GM18502 (cell line): Measurements from ENCODE around the gene CCDC27.

Source experiments
- ATAC-seq: cut with Tn5 transposase; IDR thresholded peaks from one replicate; pipeline ENCODE4 v1.9.1; 2021; ENCODE audit warnings: mild to moderate bottlenecking; ENCODE audit not compliant: unreplicated experiment, poor library complexity

The CCDC27 gene

GRCh38 chr1:3752400-3752945 is at the start of gene CCDC27:
Gene CCDC27 (plus strand): TSS chr1:3752450. CDS start chr1:3752482, 32 bp downstream.
- no peak for ATAC-seq

GRCh38 chr1:3702528-3702927 is 49.7 kb upstream of the CCDC27 start:
- no peak for ATAC-seq

GRCh38 chr1:3702990-3703728 is 49.1 kb upstream of the CCDC27 start:
- no peak for ATAC-seq

GRCh38 chr1:3703786-3704371 is 48.4 kb upstream of the CCDC27 start:
- ATAC-seq: no peak

GRCh38 chr1:3705341-3705950 is 46.8 kb upstream of the CCDC27 start:
- no peak for ATAC-seq

GRCh38 chr1:3706651-3707297 is 45.5 kb upstream of the CCDC27 start:
- no peak for ATAC-seq

- no peak for ATAC-seq
Observed at GRCh38 chr1:3707298-3707938, 44.8 kb upstream of the CCDC27 start.

GRCh38 chr1:3707939-3708328 is 44.3 kb upstream of the CCDC27 start:
- ATAC-seq: no peak

GRCh38 chr1:3708791-3709190 is 43.5 kb upstream of the CCDC27 start:
- ATAC-seq: no peak

GRCh38 chr1:3710251-3710650 is 42.0 kb upstream of the CCDC27 start:
- no peak for ATAC-seq

GRCh38 chr1:3711381-3711779 is 40.9 kb upstream of the CCDC27 start:
- no peak for ATAC-seq

GRCh38 chr1:3711780-3712451 is 40.3 kb upstream of the CCDC27 start:
- no peak for ATAC-seq

- no peak for ATAC-seq
Observed at GRCh38 chr1:3712573-3713535, 39.4 kb upstream of the CCDC27 start.

- ATAC-seq: no peak
Observed at GRCh38 chr1:3713840-3714239, 38.4 kb upstream of the CCDC27 start.

GRCh38 chr1:3714284-3714741 is 37.9 kb upstream of the CCDC27 start:
- ATAC-seq: no peak

GRCh38 chr1:3714814-3715213 is 37.4 kb upstream of the CCDC27 start:
- ATAC-seq: no peak

GRCh38 chr1:3716351-3716750 is 35.9 kb upstream of the CCDC27 start:
- ATAC-seq: no peak

- no peak for ATAC-seq
Observed at GRCh38 chr1:3717041-3717714, 35.1 kb upstream of the CCDC27 start.
